Calu3 (cell line): Measurements from ENCODE around the gene CSNK2A3. TPM values are rescaled to one million over a fixed set of nuclear protein-coding genes. Genes with fewer than 3 reads are reported as not detected.

ENCODE experiments used
- BruUV-seq: library from RNA; stranded (reverse); fragments of 400-500 nt; replicated peaks from 2 replicates; lab custom pipeline; 2021; lab: Mats Ljungman, UMichigan
- CTCF ChIA-PET: fragments of 300-600 bp; sonication (Branson Sonifier 250); formaldehyde crosslinking; loops from one replicate; lab custom pipeline; 2022; ENCODE audit warnings: antibody characterized with exemption; lab: Charles Lee
- DNase-seq: peaks from one replicate; pipeline ENCODE4 v3.0.0; 2022
- H3K27ac Mint-ChIP-seq: one replicate; pipeline ENCODE4 v1.8.0; 2022; ENCODE audit warnings: mixed read lengths; ENCODE audit not compliant: unreplicated experiment
- H3K27me3 Mint-ChIP-seq: one replicate; pipeline ENCODE4 v1.8.0; 2022; ENCODE audit warnings: mixed read lengths; ENCODE audit not compliant: unreplicated experiment
- H3K36me3 Mint-ChIP-seq: one replicate; pipeline ENCODE4 v1.8.0; 2022; ENCODE audit warnings: mild to moderate bottlenecking, moderate library complexity, mixed read lengths; ENCODE audit not compliant: insufficient read depth, unreplicated experiment
- H3K4me1 Mint-ChIP-seq: one replicate; pipeline ENCODE4 v1.8.0; 2022; ENCODE audit warnings: mild to moderate bottlenecking, low read depth, mixed read lengths; ENCODE audit not compliant: unreplicated experiment
- H3K4me3 Mint-ChIP-seq: one replicate; pipeline ENCODE4 v1.8.0; 2022; ENCODE audit warnings: mild to moderate bottlenecking, low read depth, moderate library complexity, mixed read lengths; ENCODE audit not compliant: unreplicated experiment
- H3K9me3 Mint-ChIP-seq: one replicate; pipeline ENCODE4 v1.8.0; 2022; ENCODE audit warnings: low read depth, mixed read lengths; ENCODE audit not compliant: unreplicated experiment
- CTCF ChIP-seq: fragments of 200-600 bp; IDR thresholded peaks from one replicate; pipeline ENCODE4 v1.8.0; 2022; ENCODE audit warnings: antibody characterized with exemption; ENCODE audit not compliant: unreplicated experiment
- intact Hi-C: fragments of 100-400 bp; cut with micrococcal nuclease; formaldehyde crosslinking; loops from one replicate; pipeline ENCODE4 v1.10.0; 2022; ENCODE audit not compliant: unreplicated experiment
- total RNA-seq: library from RNA; stranded (reverse); gene quantifications from 2 replicates; pipeline ENCODE4 v1.2.3, GENCODE V29; 2022

The CSNK2A3 gene
- total RNA-seq, 1 experiment from 2014 or later: 1.1 TPM

- Mint-ChIP-seq H3K36me3 (no peaks in the 10 kb centered on the region), H3K9me3 (no peaks in the 10 kb centered on the region), H3K27me3 (no peaks in the 10 kb centered on the region), H3K4me1 (peaks cover 8% of the 10 kb centered on the region), H3K27ac (no peak overlapping the region), H3K4me3 (no peak overlapping the region)
- no peak for DNase-seq
- intact Hi-C loops: no loop called here
- TF ChIP-seq CTCF: no peak
- CTCF ChIA-PET: no interaction called here
- no TSS peak for BruUV-seq
Measured at GRCh38 chr11:11382858-11383532, 29.9 kb upstream of the CSNK2A3 start.

GRCh38 chr11:11381471-11382105 lies 28.5 kb upstream of the CSNK2A3 start:
- no TSS peak for BruUV-seq
- no peak for DNase-seq
- H3K36me3 Mint-ChIP-seq: no peaks in the 10 kb centered on the region
- no peaks in the 10 kb centered on the region for H3K4me1 Mint-ChIP-seq
- CTCF ChIA-PET: interaction anchor here (0.6 kb wide), 1 partner anchor 453 kb away, joined by 4 read pairs; no protein-coding TSS in a partner anchor
- no peaks in the 10 kb centered on the region for H3K9me3 Mint-ChIP-seq
- no peak for TF ChIP-seq CTCF
- H3K27ac Mint-ChIP-seq: no peak overlapping the region
- H3K4me3 Mint-ChIP-seq: no peak overlapping the region
- intact Hi-C loops: no loop called here
- H3K27me3 Mint-ChIP-seq: no peaks in the 10 kb centered on the region

- Mint-ChIP-seq H3K9me3 (no peaks in the 10 kb centered on the region), H3K36me3 (no peaks in the 10 kb centered on the region), H3K4me1 (no peaks in the 10 kb centered on the region), H3K27me3 (no peaks in the 10 kb centered on the region), H3K4me3 (no peak overlapping the region), H3K27ac (no peak overlapping the region)
- intact Hi-C loops: no loop called here
- no TSS peak for BruUV-seq
- no peak for TF ChIP-seq CTCF
- no peak for DNase-seq
- CTCF ChIA-PET: interaction anchor here (0.6 kb wide), 1 partner anchor 454 kb away, joined by 4 read pairs; no protein-coding TSS in a partner anchor
Measured at GRCh38 chr11:11380883-11381282, 27.8 kb upstream of the CSNK2A3 start.

GRCh38 chr11:11380340-11380739 lies 27.3 kb upstream of the CSNK2A3 start:
- H3K9me3 Mint-ChIP-seq: no peaks in the 10 kb centered on the region
- no peaks in the 10 kb centered on the region for H3K36me3 Mint-ChIP-seq
- no peak for TF ChIP-seq CTCF
- no peaks in the 10 kb centered on the region for H3K27me3 Mint-ChIP-seq
- CTCF ChIA-PET: no interaction called here
- no peak overlapping the region for H3K27ac Mint-ChIP-seq
- no TSS peak for BruUV-seq
- no peak for DNase-seq
- no peak overlapping the region for H3K4me3 Mint-ChIP-seq
- H3K4me1 Mint-ChIP-seq: peaks cover under 1% of the 10 kb centered on the region
- intact Hi-C loops: no loop called here
